ENCODE data around the gene SELENOO. TPM values are rescaled to one million over a fixed set of nuclear protein-coding genes. Genes with fewer than 3 reads are reported as not detected.
A peak's percentile ranks its signal among the peaks of the same experiment; 100 is the strongest.

SELENOO gene
- total RNA-seq (2014; rRNA removed; shearing (Covaris generic)) = 43.7 and 44.2 TPM in 2 replicates
- 34.0 and 40.2 TPM in 2 replicates for total RNA-seq (2022)
- percentile 72 among the genes with signal in this experiment for Bru-seq, nascent RNA
- percentile 84 among the genes with signal in this experiment for BruChase-seq, experiment 1, labeled RNA remaining after a 6-hour chase
- BruChase-seq, experiment 2, labeled RNA remaining after a 2-hour chase = percentile 84 among the genes with signal in this experiment
- long read RNA-seq, transcript SELENOO-201 (9 exons, 2,315 nt) = major isoform, 87 of 157 reads
- long read RNA-seq, partial matches to known transcripts = 9 of 157 reads
- long read RNA-seq, other reads (novel, unspliced or antisense) = 61 of 157 reads

- Histone ChIP-seq H3K4me3 (ENCODE audit: low read depth, low read length, poor library complexity, severe bottlenecking) (peak within 1 kb of the TSS; percentile 98), H3K4me2 (ENCODE audit: low read length) (peak within 1 kb of the TSS; percentile 100), H3K9me2 (ENCODE audit: insufficient read depth, low read length) (no peaks in the 10 kb centered on the region), H4K20me1 (ENCODE audit: insufficient read depth, low read length) (0 out of 2 replicates have a peak, but pooled peaks cover 8% of the 10 kb centered on the region), H3K36me3 (ENCODE audit: insufficient read depth, low read length) (peaks cover 52% of the 10 kb centered on the region), H3K4me1 (ENCODE audit: insufficient read depth, low read length, poor library complexity, severe bottlenecking) (peaks cover 17% of the 10 kb centered on the region), H3K79me2 (ENCODE audit: insufficient read depth, low read depth, low read length) (peaks cover 32% of the 10 kb centered on the region), H2AFZ (ENCODE audit: low read length) (no peak within 1 kb of the TSS), H3K9me3 (ENCODE audit: low read length) (peaks cover 8% of the 10 kb centered on the region; the same call in 1 of the 2 replicates), H3K27ac (ENCODE audit: low read depth, low read length, poor library complexity, severe bottlenecking) (peak within 1 kb of the TSS; percentile 39)
- no peak for TF ChIP-seq CTCF (conservative IDR thresholded peaks at IDR 0.05; ENCODE audit: low read length)
- no peak for TF ChIP-seq EZH2phosphoT487 (IDR thresholded peaks at IDR 0.05; ENCODE audit: borderline replicate concordance, low read depth, low read length)
- intact Hi-C loops (cut with micrococcal nuclease; ENCODE audit: unreplicated experiment) = loop anchor here (2.0 kb wide), 1 partner anchor 52 kb away; no protein-coding TSS in a partner anchor
- DNase-seq (ENCODE audit: low spot score) = peak; percentile 90
- CTCF ChIA-PET (ENCODE audit: unreplicated experiment) = no interaction called here
- POLR2A ChIA-PET = no interaction called here
- BruUV-seq (replicated peaks) = no TSS peak
These were observed at the start of gene SELENOO for GRCh38 chr22:50200461-50201190. TSS of gene SELENOO (plus strand) at chr22:50201011. CDS start at chr22:50201037, 26 bp downstream.

GRCh38 chr22:50151571-50152537 is 49.0 kb upstream of the SELENOO start:
- no peaks in the 10 kb centered on the region for H3K79me2 ChIP-seq (ENCODE audit: insufficient read depth, low read depth, low read length)
- no peak overlapping the region for H3K4me3 ChIP-seq (ENCODE audit: low read depth, low read length, poor library complexity, severe bottlenecking)
- no peaks in the 10 kb centered on the region for H3K36me3 ChIP-seq (ENCODE audit: insufficient read depth, low read length)
- no peaks in the 10 kb centered on the region for H3K9me2 ChIP-seq (ENCODE audit: insufficient read depth, low read length)
- DNase-seq (ENCODE audit: low spot score) = no peak
- H4K20me1 ChIP-seq (ENCODE audit: insufficient read depth, low read length) = no peaks in the 10 kb centered on the region
- H3K4me2 ChIP-seq (ENCODE audit: low read length) = no peak overlapping the region
- ChIA-PET POLR2A (no interaction called here), CTCF (ENCODE audit: unreplicated experiment) (no interaction called here)
- no peak overlapping the region for H3K27ac ChIP-seq (ENCODE audit: low read depth, low read length, poor library complexity, severe bottlenecking)
- H3K4me1 ChIP-seq (ENCODE audit: insufficient read depth, low read length, poor library complexity, severe bottlenecking) = no peaks in the 10 kb centered on the region
- no TSS peak for BruUV-seq (replicated peaks)
- intact Hi-C loops (cut with micrococcal nuclease; ENCODE audit: unreplicated experiment) = no loop called here
- TF ChIP-seq EZH2phosphoT487 (IDR thresholded peaks at IDR 0.05; ENCODE audit: borderline replicate concordance, low read depth, low read length) (no peak), CTCF (conservative IDR thresholded peaks at IDR 0.05; ENCODE audit: low read length) (no peak)
- no peak overlapping the region for H2AFZ ChIP-seq (ENCODE audit: low read length)
- no peaks in the 10 kb centered on the region for H3K9me3 ChIP-seq (ENCODE audit: low read length)

Measured in OCI-LY7 (cell line).